Renal pelvis (tissue), 4 donors: Measurements from ENCODE around the gene CRACDL. TPM values are rescaled to one million over a fixed set of nuclear protein-coding genes. Genes with fewer than 3 reads are reported as not detected.

Experiments
- DNase-seq: peaks from one replicate; pipeline ENCODE4 v3.0.0-alpha.2; 2013
- polyA plus RNA-seq, 3 donors: library from polyadenylated mRNA; unstranded; fragments of 120-200 nt; gene quantifications; one replicate each; pipeline ENCODE4 v1.2.1, GENCODE V29; 2013; ENCODE audit not compliant: insufficient read length in 3 of 3

The CRACDL gene
- polyA plus RNA-seq, 3 donors = 3.0 to 3.4 (median 3.0) TPM

DNA sequence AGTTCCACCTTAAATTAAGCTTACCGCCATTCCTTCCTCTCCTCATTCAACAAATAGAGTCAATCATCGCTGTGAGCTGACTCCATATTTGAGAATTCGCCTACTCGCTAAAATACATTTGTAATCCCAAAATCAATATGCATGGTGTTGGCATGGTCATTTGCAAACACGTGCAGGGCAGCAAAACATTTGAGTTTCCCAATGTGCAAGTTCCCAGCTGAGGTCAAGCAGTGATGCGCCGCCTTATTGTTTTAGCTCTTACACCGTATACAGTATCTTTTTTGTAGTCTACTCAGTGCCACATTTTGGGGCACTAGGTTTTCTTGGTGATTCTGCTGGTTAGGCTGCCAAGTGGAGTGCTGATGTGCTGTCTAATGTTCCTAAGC, 131.8 kb downstream of the CRACDL start:
- DNase-seq = no peak

DNA sequence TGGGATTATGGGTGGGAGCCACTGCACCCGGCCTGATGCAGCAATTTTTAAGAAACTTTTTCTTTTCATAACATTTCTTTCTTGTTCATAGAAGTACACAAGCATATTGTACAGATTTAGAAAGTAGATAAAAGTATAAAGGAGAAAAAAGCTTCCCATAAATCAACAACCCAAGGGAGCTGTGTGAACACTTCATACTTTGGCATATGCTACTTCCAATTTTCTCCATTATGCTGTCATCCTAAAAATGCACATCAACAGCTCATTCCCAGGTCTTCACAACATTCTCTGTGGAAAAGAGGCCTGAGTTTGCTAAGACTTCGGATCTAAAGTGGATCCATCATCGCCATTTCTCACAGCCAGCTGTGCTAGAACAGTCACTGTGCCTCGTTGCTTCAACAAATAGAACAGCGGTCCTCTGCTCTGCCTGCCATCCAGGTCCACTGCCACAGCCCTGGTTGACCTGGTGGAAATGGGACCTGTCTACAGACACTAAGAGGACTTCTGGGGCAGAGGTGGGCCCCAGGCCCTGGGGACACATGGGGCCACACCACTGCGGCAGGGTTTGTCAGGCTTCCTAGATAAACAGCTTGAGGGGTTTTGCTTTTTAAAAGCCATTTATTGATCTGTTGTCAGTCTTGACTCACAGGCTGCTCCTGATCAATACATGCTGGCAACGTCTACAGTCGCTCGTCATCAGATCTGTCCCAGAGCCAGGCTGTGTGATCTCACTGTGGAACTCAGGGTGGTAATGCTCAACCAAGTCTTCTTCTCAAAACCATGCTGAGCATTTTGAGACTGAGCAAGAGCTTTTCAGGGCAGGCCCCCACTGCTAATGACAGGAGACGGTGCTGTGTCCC, 132.4 kb downstream of the CRACDL start:
- DNase-seq = no peak

DNA sequence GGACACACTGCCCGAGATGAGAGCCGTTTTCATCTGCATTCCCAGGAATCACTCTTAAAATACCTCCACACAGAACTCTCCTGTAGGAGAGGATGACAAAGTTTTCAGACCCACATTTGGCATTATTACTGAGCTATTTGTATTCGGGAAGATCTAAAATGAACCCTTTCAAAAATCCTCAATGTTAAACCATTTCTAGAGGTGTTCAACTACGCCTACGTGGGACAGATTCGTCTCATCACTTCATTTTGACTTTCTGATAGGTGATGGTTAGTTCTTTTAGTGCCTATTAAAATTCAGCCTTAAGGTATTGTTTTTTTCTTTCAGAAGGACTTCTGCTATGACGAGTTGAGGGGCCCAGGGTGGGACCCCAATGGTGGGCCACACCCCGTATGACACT, 133.7 kb downstream of the CRACDL start:
- no peak for DNase-seq

DNA sequence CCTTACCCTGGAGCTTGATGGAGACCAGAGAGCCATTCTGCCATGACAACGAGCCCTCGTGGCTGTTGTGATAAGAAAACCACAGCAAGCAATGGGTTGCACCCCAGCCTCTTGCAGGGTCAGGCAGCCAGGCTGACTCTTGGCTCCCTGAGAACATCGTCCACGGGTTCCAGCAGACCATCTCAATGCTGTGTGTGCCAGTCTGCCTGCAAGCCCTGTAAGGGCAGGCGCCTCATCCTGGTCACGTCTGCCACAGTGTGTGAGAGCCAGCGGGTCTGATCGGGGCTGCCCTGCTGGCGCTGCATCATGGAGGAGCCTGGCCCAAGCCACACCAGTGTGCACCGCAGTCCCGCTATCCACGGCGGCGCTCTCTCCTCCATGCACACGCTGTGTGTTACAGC, 134.1 kb downstream of the CRACDL start:
- no peak for DNase-seq

DNA sequence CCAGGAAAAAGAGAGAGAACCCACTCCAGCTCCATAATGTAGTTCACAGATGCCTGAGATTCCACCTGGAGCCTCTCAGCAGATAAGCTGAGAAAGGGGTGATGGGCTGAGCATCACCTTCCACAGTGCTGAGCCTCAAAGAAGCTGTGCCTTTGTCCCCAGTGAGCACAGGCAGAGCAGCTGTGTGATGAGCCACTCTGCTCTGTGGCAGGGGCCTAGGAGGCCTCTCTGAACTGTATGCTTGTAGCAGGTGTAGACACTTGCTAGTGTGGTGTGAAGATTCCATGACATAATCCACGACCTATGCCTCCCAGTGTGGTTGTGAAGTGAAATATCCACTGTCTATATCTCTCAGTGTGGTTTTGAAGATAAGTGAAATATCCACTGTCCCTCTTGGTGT, 134.7 kb downstream of the CRACDL start:
- DNase-seq = no peak

DNA sequence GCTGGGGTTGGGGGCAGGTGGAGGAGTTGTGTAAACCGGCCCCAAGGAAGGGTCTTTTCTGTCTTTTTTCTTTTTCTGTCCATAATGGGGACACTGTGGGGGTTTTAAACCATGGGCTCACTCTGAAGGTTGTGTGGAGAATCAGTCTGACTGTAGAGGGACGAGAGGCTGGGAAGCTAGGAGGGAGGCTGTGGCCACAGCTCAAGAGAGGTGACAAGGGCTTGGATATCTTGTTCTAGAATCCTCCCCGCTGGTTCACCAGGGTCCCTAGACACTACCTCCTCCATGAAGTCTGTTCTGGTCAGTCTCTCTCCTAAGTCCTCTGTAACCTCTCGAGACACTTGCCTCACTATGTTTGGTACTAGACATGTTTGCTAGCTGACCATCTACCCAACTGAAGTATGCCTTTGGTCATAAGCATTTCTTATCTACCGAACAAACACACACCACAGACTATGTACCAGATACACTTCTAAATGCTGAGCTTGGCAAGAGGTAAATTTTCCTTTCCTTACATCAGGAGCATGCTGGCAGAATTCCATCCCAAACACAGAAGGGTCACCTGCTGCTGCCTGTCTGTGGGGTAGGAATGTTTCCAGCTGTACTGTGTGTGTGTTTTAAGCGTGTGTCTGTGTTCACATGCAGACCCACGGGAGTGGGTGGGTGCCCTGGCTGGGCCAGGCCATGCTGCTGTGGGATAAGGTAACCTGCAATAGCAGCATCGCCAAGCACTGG, 135.5 kb downstream of the CRACDL start:
- no peak for DNase-seq

DNA sequence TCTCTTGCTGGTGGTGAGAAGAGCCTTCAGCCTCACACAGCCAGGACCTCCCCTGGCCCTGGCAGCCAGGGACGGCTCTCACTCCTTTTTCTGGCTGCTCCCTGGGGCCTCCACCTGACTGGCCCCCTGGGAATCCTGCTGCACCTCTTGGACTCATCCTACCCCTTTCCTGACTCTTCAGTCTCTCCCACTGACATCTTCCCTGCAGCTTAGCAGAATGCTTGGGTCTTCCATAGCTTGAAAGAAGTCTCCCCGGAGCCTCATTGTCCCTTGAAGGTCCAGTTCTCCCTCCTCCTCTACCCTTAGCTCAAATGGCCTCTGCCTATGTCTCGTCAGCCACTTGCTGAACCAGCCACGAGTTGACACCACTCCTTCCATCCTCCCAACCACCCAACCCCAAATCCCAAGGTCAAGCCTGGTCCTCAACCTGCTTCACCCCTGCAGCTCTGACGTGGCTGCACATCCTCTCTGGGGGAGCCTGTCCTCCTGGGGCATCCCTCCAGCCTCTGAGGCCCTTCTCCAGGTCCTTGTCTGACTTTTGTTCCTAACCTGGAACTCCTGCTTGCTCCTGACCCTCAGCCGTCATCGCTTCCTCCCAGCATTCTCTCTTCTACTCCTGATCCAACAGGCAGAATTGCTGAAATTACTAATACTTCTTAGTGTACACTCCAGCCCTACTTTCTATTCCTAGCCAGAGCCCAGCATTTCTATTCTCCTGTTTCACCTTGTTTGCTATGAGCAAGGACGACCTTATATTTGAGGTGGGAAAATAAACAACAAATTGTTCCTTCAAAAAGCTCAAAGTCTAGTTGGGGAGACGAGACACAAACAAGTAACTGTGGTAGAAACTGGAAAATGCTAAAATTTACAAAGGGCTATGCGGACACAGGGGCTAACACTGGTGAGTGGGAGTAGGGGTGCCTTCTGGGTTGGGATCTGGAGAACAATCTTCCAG, 136.4 kb downstream of the CRACDL start:
- no peak for DNase-seq

DNA sequence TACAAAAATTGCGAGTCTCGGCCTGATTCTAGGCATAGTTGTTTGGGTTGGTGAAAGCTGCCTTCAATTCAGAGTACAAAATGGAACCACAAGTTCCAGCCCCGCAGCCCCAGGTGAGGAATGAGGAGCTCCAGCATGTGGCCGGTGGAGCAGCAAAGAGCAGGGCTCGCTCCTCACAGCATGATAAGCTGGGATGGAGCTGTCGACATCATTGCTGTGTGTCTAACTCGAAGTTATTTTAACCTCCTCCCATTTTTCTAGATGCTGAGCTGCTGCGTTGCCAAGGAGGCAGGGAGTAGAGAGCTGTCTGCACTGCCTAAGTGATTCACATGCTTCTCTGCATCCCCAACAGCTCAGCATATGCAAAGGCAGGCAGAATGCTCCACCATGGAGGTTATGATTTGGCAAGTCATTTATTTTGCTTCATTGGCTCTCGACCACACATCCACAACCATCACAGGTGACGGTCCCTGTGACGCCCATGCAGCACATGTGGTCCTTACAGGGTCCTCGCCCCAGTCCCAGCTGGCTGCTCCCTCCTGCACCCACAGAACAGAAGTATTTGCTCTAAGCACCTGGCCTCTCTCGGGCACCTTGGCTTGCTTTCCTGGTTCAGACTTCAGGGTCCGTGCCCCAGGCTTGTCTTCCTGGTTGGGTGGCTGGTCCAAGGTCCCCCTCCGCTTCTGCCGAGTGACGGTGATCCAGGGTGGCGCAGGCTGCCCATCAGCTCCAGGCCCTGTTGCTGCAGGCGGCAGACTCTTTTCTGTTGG, 139.1 kb downstream of the CRACDL start:
- no peak for DNase-seq

DNA sequence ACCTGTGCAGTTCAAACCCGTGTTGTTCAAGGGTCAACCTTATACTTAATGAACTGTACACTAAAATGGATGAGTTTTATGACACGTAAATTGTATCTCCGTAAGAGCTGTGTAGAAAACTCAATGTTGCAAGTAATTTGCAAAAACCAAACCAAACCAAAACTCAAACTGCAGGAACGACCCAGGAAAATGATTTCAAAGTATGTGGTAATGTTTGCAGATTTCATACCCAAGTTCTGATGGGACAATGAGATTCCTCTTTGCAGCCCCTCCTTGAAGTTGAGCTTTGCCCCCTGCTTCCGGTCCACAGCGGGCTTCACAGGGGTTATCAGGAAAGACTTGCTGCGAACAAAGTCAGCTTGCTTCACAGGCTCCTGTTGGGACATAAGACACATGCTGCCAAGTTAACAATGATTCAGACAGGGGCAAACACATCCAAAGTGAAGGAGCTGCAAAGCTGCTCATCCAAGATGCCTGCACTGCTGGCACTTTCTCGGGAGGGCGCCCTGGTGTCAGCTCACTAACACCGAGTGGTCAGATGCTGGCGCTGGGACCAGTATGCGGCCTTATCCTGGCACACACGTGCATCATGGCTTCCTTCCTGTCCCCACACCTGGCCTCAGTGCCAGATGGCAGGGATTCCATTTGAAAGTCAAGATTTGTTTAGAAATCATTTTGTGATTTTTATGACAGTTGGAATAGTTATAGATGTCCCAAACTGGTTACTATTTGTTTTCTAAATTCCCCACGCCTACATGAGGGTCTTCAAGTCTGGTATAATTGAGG, 139.9 kb downstream of the CRACDL start:
- no peak for DNase-seq

DNA sequence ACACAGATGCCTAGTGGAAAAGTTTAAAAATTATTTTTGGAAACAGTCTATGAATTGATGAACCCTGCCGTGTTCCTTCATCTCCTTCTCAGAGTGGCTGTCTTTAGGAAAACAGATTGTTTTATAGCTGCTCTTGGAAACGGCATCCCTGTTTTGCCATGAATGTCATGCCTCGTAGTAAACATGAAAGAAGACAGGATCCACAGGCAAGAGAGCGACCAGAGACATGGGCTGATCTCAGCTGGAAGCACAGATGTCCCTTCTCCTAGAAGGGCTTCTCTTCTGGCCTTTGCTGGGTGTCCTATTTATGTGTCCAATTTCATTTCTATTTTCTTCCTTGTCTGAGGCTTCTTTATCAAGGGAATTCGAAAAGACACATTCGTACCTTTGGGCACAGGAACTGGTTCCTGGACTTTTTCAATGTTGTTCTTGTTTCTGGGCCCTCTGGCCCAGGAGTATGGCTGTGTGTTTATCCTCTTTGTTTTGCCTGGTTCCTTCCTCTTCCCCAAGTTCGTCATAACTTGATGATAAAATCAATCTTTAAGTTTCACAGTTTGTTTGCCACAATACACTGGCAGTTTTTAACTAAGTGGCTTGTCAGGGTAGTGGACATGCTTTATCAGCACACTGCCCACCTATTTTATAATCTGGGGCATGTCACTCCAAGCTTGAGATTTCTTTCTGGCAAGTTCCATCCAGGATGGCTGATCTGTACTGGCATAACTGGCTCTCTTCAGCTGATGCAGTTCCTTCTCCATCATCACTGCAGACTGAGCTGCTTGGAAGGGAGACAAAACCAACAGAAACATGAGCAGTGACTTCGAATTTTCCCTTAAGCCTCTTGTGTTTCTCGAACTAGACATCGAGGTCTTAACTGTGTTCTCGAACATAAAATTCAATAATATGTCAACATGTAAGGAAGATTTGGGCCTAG, 141.9 kb downstream of the CRACDL start:
- no peak for DNase-seq

DNA sequence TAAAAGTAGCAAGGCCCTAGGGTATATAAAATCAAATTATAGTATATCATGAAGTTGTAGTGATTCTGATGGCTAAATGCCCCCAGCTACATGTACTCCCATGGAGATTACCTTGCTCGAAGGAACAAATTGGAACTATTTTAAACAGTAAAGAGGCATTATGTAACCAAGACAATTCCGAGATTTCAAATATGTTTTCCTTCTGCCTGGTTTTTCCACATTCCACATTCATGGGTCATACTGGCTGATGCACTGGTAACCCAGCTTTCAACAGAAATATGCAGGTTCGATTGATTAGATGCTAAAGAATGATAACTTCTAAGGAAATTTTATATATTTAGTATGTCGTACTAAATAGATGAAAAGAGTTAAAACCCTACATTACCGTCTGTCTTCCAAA, 142.8 kb downstream of the CRACDL start:
- no peak for DNase-seq

DNA sequence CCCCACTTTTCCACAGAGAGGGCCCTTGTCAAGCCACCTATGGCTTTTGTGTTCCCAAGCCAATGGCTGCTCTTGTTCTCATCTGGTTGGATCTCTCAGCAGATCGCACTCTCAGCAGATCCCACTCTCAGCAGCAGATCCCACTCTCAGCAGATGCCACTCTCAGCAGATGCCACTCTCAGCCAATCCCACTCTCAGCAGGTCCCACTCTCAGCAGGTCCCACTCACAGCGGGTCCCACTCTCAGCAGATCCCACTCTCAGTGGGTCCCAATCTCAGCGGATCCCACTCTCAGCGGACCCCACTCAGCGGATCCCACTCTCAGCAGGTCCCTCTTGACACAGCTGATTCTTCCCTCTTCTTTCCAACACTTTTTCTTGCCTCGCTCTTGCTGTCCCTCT, 145.8 kb downstream of the CRACDL start:
- DNase-seq = no peak

DNA sequence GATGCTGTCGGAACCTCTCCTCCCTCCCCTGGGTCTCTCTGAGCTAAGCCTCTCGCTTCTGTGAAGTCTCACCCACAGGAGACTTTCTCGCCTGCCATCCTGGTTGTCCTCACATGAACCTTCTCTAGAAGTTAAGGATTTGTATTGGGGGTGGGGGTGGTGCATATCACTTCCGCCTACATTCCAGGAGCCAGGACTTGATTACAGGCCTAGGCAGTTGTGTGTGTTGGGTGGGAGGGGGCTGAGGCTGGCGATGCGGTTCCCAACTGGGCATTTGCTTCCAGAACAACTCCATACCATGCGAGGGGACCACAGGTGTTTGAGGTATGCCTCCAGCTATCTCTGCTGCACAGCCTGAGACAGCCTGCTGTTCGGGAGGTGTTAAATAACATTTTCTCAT, 148.3 kb downstream of the CRACDL start:
- no peak for DNase-seq

DNA sequence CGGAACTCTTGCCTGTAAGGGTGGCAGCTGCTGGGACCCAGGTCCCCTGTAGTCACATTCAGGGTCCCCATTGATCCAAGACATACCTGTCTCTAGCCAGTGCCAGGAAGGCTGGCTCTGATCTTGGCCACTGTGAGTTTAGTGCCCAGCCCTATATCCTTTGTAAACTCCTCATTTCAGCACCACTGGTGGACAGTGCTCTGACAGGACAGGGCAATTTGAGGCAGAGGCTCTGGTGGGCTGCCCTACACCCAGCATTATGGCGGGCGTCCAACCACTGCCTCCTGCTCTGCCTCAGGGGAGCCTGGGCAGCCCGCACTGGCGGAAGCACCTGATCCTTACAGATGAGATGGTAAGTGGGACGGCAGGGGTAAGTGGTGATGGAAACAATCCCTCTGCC, 149.8 kb downstream of the CRACDL start:
- no peak for DNase-seq

DNA sequence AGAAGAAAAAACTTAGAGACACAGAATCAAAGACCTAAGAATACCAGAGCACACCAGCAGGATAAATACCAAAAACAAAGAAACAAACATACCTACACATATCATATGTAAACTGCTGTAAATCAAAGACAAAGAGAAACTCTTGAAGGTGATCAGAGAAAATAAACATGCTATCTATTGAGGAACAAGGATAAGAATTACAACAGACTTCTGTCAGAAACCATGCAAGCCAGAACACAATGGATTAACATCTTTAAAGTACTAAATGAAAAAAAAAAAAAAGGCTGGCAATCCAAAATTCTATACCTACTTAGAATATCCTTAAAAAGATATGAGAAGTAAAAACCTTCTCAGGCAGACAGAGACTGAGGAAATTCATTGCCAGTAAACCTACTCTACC, 153.5 kb downstream of the CRACDL start:
- DNase-seq = no peak

DNA sequence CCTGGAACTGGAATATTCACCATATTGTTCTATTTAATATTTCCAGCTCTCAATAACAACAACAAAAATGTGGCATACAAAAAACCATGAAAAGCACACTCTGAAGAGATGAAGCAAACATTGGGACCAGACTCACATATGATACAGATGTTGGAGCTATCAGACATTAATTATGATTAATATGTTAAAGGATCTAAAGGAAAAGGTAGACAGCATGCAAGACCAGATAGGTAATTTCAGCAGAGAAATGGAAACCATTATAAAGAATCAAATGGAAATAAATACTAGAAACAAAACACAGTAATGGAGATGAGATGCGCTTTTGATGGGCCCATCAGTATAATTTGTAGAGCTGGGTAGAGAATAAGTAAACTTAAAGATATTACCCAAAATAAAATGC, 154.2 kb downstream of the CRACDL start:
- DNase-seq = no peak

DNA sequence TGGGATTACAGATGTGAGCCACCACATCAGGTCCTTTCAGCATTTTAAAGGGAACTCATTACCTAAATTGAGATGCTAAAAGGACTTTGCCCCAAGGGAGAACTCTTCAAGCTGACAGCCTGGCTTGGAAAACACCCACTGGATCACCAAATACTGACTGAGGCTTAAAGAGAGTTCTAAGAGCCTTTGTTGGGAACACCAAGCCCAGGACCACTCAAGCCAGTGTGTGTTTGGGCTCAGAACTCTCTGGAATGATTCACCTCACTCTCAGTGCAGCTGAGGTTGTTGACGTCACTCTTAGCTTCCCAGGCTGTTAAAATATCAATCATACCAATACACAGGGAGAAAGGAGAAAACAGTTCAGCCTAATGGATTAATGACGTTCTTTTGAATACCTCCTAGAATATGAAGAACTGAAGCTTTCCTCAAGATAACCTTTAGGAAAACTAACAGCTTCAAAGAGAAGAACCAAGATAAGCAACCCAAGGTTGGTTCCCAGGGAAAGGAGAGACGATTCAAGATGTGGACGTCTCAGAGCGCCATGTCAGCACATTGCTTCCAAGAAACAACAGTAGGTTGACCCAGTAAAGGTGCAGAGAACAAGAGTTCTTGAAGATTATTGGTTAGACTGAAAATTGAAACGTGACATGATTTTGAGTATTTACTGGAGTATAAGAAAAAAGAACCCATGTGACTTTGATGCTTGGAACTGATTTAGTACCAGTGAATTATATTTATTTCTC, 157.1 kb downstream of the CRACDL start:
- no peak for DNase-seq

DNA sequence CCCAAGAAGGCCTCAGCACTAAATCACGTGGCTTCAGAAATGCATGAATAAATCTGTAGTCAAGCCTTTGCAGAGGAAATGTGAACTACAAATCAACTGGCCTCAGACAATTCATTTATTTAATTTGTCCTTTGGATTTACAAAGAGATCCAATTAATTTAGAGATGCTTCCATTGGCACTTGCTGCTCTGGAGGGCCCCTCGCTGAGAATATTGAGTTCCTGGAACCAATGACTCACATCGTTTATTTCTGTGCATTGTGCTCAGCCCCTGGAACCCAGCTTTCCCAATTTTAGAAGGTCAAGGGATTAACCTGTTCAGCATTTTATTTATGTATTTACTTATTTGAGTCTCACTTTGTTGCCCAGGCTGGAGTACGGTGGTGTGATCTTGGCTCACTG, 157.9 kb downstream of the CRACDL start:
- no peak for DNase-seq

DNA sequence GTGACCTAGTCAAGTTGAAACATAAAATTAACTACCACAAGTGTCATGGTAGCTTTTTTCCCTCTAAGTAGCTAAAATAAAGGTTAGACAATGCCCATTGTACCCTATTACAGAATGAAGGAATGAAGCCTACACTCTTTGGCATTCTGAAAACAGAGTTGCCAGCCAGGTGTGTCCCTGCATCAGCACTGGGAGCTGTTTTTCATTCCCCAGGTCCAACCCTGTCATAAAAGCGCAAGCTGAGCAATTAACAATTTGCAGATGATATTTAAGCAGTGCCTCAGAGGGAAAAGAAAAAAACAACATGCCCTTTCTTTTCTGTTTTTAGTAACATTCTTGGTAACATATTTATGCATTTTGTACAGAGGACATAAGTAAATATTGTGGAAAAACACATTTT, 158.3 kb downstream of the CRACDL start:
- DNase-seq = no peak
